Measurements from ENCODE around the gene PRUNE2.

PRUNE2 gene

DNA sequence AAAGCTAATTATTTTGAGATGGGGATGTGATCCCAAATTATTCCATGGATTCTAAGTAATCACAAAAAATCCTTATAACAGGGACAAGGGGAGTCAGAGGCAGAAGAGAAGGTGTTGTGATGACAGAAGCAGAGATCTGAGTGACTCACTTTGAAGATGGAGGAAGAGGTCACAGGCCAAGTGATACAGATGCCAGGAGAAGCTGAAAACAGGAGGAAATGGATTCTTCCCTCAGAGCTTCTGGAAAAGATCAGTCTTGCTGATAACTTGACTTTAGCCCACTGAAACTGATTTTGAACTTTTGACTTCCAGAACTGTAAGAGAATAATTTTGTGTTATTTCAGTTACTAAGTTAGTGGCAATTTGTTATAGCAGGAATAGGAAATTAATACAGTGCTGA lies 341.6 kb downstream of the PRUNE2 start:
- no peak for DNase-seq

DNA sequence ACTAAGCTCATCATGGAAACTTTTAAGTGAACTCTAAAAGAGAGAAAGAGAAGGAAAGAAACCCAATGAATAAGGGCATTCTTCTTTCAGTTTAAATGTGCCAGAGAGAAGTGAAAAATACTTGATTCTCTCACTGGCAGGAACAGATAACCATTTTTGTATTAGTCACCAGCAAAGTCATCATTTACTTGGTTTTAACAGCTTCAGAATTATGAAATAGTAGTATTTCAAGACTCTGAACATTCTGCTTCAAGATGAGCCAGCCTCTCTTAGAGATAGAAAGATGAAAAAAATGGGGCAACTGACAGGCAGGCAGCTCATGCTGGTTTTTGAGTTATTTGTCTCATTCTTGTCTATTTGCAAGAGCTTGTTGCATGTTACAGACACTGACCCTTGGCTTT lies 343.4 kb downstream of the PRUNE2 start:
- no peak for DNase-seq

DNA sequence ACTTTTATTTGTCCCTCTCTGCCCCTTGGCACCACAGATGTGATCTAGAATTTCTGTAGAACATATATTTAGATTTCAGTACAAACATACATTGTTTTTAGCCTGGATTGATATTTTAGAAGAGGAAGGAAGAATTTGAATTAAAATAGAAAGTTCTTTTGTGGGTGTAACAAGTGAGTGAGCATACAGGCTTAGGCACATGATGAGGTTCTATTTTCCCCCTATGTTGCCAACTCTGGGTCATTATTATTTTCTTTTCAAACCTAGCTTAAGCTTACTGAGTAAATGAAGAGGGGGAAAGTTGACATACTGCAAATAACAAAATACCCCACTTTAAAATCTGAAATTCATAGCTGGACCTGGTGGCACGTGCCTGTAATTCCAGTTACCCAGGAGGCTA lies 344.0 kb downstream of the PRUNE2 start:
- no peak for DNase-seq

Data from CD4-positive, alpha-beta T cell treated with Interleukin-17A for 1 hour (primary cell).